ENCODE measurements around the gene CIB1. TPM values are rescaled to one million over a fixed set of nuclear protein-coding genes. Genes with fewer than 3 reads are reported as not detected.

CIB1 gene
- polyA plus RNA-seq, 1 experiment: 40.4 TPM

- POLR2A ChIA-PET: interaction anchor here (1.0 to 1.8 kb wide), 4 partner anchors 9 to 197 kb away, joined by 3 to 7 read pairs (median 4); partner anchors contain the start of gene IDH2
- Histone ChIP-seq H3K4me3 (ENCODE audit: low read depth, low read length) (peak within 1 kb of the TSS; percentile 77), H3K27ac (ENCODE audit: low read depth, low read length) (no peak within 1 kb of the TSS), H3K27me3 (ENCODE audit: control insufficient read depth, insufficient read depth, low read length) (no peaks in the 10 kb centered on the region), H3K9me3 (ENCODE audit: control insufficient read depth, insufficient read depth, low read length) (no peaks in the 10 kb centered on the region; the same call in 1 of the 2 replicates)
- no peak for TF ChIP-seq CTCF (IDR thresholded peaks at IDR 0.05; ENCODE audit: low read depth, low read length)
- DNase-seq (ENCODE audit: low read depth, low spot score): no peak
- CTCF ChIA-PET: interaction anchor here (0.8 to 2.2 kb wide), 3 partner anchors 13 to 32 kb away, joined by 3 to 12 read pairs (median 6); partner anchors contain the start of gene CIB1
Measured at GRCh38 chr15:90201130-90201943, 32.4 kb downstream of the CIB1 start, which contains the start of gene SEMA4B. TSS of gene SEMA4B (plus strand) at chr15:90201330. CDS start at chr15:90201579, 249 bp downstream.

GRCh38 chr15:90200534-90201129 is 33.1 kb downstream of the CIB1 start:
- Histone ChIP-seq H3K27ac (ENCODE audit: low read depth, low read length) (no peak overlapping the region), H3K27me3 (ENCODE audit: control insufficient read depth, insufficient read depth, low read length) (no peaks in the 10 kb centered on the region), H3K9me3 (ENCODE audit: control insufficient read depth, insufficient read depth, low read length) (no peaks in the 10 kb centered on the region; the same call in 1 of the 2 replicates), H3K4me3 (ENCODE audit: low read depth, low read length) (peak overlapping the region; percentile 77)
- no peak for TF ChIP-seq CTCF (IDR thresholded peaks at IDR 0.05; ENCODE audit: low read depth, low read length)
- ChIA-PET POLR2A (interaction anchor here (1.0 to 1.8 kb wide), 4 partner anchors 9 to 197 kb away, joined by 3 to 7 read pairs (median 4); partner anchors contain the start of gene IDH2), CTCF (interaction anchor here (1.8 to 2.2 kb wide), 2 partner anchors 21 to 33 kb away, joined by 6 to 12 read pairs; partner anchors contain the start of gene CIB1)
- no peak for DNase-seq (ENCODE audit: low read depth, low spot score)

- ChIA-PET POLR2A (no interaction called here), CTCF (no interaction called here)
- TF ChIP-seq CTCF (IDR thresholded peaks at IDR 0.05; ENCODE audit: low read depth, low read length): no peak
- no peaks in the 10 kb centered on the region for H3K27me3 ChIP-seq (ENCODE audit: control insufficient read depth, insufficient read depth, low read length)
- no peaks in the 10 kb centered on the region for H3K9me3 ChIP-seq (ENCODE audit: control insufficient read depth, insufficient read depth, low read length)
- no peak overlapping the region for H3K27ac ChIP-seq (ENCODE audit: low read depth, low read length)
- DNase-seq (ENCODE audit: low read depth, low spot score): no peak
- no peak overlapping the region for H3K4me3 ChIP-seq (ENCODE audit: low read depth, low read length)
Measured at GRCh38 chr15:90194655-90195054, 39.1 kb downstream of the CIB1 start.

- Histone ChIP-seq H3K27ac (ENCODE audit: low read depth, low read length) (peak overlapping the region; percentile 3), H3K4me3 (ENCODE audit: low read depth, low read length) (no peak overlapping the region), H3K27me3 (ENCODE audit: control insufficient read depth, insufficient read depth, low read length) (no peaks in the 10 kb centered on the region), H3K9me3 (ENCODE audit: control insufficient read depth, insufficient read depth, low read length) (no peaks in the 10 kb centered on the region)
- ChIA-PET CTCF (interaction anchor here (1.2 kb wide), 1 partner anchor 28 kb away, joined by 5 read pairs; no protein-coding TSS in a partner anchor), POLR2A (no interaction called here)
- DNase-seq (ENCODE audit: low read depth, low spot score): no peak
- TF ChIP-seq CTCF (IDR thresholded peaks at IDR 0.05; ENCODE audit: low read depth, low read length): no peak
Measured at GRCh38 chr15:90192961-90193786, 40.6 kb downstream of the CIB1 start.

All from AG04450 (cell line).